NT2/D1 (cell line): Measurements from ENCODE around the gene ATP13A5.

Source experiments
- SUZ12 ChIP-seq: IDR thresholded peaks from 2 replicates; pipeline ENCODE4 v1.6.1; 2011; ENCODE audit not compliant: insufficient read length, insufficient read depth; ENCODE audit errors: extremely low read depth
- YY1 ChIP-seq: IDR thresholded peaks from 2 replicates; pipeline ENCODE4 v1.6.1; 2011; ENCODE audit not compliant: insufficient read length, insufficient read depth

DNA sequence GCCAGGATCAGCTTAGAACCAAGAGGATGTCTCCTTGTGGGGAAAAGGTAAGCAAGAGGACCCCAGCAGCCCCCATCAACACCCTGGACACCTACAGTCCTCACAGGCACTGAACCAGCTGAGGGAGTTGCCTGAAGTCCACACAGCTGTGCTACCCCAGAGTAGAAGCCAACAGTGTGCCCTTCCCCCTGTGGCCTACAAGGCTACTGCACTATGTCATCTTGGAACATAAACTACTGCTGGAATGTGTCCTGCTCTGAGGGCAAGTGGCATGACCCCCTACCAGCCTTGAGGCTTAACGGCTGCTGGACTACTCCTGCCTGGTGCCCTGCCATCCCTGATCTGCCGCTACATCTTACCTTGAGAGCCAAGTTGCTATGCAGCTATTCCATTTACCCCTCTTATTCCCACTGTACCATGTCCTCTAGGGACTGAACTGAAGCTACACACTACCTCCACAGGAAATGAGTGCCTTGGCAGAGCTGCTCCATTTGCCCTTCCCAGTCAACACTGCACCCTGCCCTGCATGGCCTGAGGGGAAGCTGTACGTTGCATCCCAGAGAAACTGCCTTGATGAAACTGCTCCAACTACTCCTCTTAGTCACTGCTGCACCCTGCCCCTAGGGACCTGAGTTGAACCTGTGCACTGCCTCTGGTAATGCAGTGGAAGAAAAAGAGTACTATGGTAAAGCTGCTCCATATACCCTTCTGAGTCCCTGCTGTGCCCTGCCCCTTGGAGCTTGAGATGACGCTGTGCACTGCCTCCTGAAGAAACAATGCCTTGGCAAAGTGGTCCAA lies 40.2 kb upstream of the ATP13A5 start:
- TF ChIP-seq YY1, result no peak
- TF ChIP-seq SUZ12, result no peak
